SK-N-MC (cell line): ENCODE measurements around the gene C20orf96.

Experiments used
- EZH2 ChIP-seq: fragments of 200-600 bp; sonication (generic); IDR thresholded peaks from one replicate; pipeline ENCODE4 v1.6.1; 2017; ENCODE audit warnings: antibody characterized with exemption
- POLR2AphosphoS5 ChIP-seq: IDR thresholded peaks from 2 replicates; pipeline ENCODE4 v1.6.1; 2012; ENCODE audit warnings: mild to moderate bottlenecking, low read depth, low read length, borderline replicate concordance

DNA sequence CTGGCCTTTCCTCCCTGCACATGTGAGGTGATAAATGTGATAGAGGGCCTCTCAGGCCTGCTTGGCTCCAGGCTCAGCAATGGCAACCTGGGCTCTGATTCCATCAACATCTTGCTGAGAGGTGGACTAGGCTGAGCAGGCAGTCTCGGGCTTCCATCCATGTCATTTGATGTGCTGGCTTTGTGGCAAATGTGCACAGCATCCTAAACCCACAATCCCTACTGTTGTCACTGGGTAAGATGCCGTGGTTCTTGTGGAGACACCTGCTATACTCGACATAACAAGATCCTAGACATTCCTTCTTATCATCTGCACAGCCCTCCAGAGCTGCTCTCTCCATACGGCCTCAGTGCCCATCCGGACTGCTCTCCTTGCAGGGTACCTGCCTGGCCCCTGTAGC is 4.1 kb upstream of the C20orf96 start:
- TF ChIP-seq EZH2 = no peak
- no peak for TF ChIP-seq POLR2AphosphoS5
